GM12878 (cell line): Measurements from ENCODE around the gene GBP5. TPM values are rescaled to one million over a fixed set of nuclear protein-coding genes. Genes with fewer than 3 reads are reported as not detected.
"Not testable (repeated sequence)": the region's sequence is repeated elsewhere in the genome, so short reads cannot be mapped to it uniquely, and the experiment has no call there.

ENCODE experiments used
- ATAC-seq: fragments of 200-7000 bp; cut with Tn5 transposase; 3 replicates; pipeline ENCODE4 v1.9.1; 2020; ENCODE audit warnings: mild to moderate bottlenecking, moderate library complexity
- Bru-seq: library from RNA; stranded (reverse); fragments of 400-500 nt; gene quantifications from one replicate; lab custom pipeline; 2021; lab: Mats Ljungman, UMichigan
- BruChase-seq, 2 experiments: library from RNA; stranded (reverse); fragments of 400-500 nt; gene quantifications; one replicate each; lab custom pipeline; 2021; lab: Mats Ljungman, UMichigan
- BruUV-seq: library from RNA; stranded (reverse); fragments of 400-500 nt; replicated peaks from 2 replicates; lab custom pipeline; 2021; lab: Mats Ljungman, UMichigan
- CTCF ChIA-PET: fragments of 300-600 bp; sonication (Branson Sonifier 250); formaldehyde crosslinking; extraction: SDS; loops from one replicate; lab custom pipeline; 2021; ENCODE audit warnings: inconsistent platforms; lab: Yijun Ruan, JAX
- POLR2A ChIA-PET: fragments of 350-600 bp; formaldehyde crosslinking; extraction: SDS; loops from one replicate; lab custom pipeline; 2021; ENCODE audit warnings: inconsistent platforms; lab: Charles Lee
- RAD21 ChIA-PET: fragments of 300-600 bp; sonication (Branson Sonifier 250); formaldehyde crosslinking; loops from one replicate; lab custom pipeline; 2023; ENCODE audit warnings: antibody characterized with exemption; ENCODE audit not compliant: unreplicated experiment; lab: Charles Lee
- SMC1A ChIA-PET: fragments of 300-600 bp; sonication (Branson Sonifier 250); formaldehyde crosslinking; loops from one replicate; lab custom pipeline; 2023; ENCODE audit not compliant: unreplicated experiment, uncharacterized antibody; lab: Charles Lee
- DNase-seq: peaks from one replicate; pipeline ENCODE4 v3.0.0-alpha.2; 2011; ENCODE audit warnings: low read depth, low spot score
- FAIRE-seq: peaks from 3 replicates; lab custom pipeline; 2011; peaks lifted over from hg19 to GRCh38; lab: Jason Lieb, UNC
- H2AFZ ChIP-seq: 2 replicates; pipeline ENCODE4 v1.6.0; 2011; ENCODE audit warnings: low read depth, low read length, control low read depth; ENCODE audit not compliant: control insufficient read depth
- H3K27ac ChIP-seq: 2 replicates; pipeline ENCODE4 v1.5.1; 2011; ENCODE audit warnings: control low read depth; ENCODE audit not compliant: control insufficient read depth, insufficient read depth
- H3K27me3 ChIP-seq, 2 experiments: replicated peaks in 1 of 2; 2 replicates each; pipeline versions ENCODE4 v1.6.0 to v1.6.1; 2011; ENCODE audit warnings: low read length in 1 of 2; ENCODE audit not compliant: control insufficient read depth in 2 of 2, insufficient read depth in 2 of 2
- H3K36me3 ChIP-seq, 2 experiments: 2 replicates each; pipeline ENCODE4 v1.5.1; 2011; ENCODE audit warnings: low read length in 1 of 2; ENCODE audit not compliant: control insufficient read depth in 2 of 2, insufficient read depth in 2 of 2
- H3K4me1 ChIP-seq: 2 replicates; pipeline ENCODE4 v1.6.1; 2011; ENCODE audit warnings: mild to moderate bottlenecking, low read length, moderate library complexity, mixed read lengths; ENCODE audit not compliant: control insufficient read depth, insufficient read depth
- H3K4me2 ChIP-seq: 2 replicates; pipeline ENCODE4 v1.6.0; 2011; ENCODE audit warnings: control low read depth; ENCODE audit not compliant: control insufficient read depth, insufficient read depth
- H3K4me3 ChIP-seq: fragments of 200-600 bp; sonication (generic); 2 replicates; pipeline ENCODE4 v1.5.1; 2016
- H3K79me2 ChIP-seq: 2 replicates; pipeline ENCODE4 v1.6.0; 2011; ENCODE audit warnings: low read length; ENCODE audit not compliant: control insufficient read depth, insufficient read depth
- H3K9ac ChIP-seq: 2 replicates; pipeline ENCODE4 v1.8.0; 2011; ENCODE audit warnings: low read length, control low read depth, mixed read lengths; ENCODE audit not compliant: control insufficient read depth, insufficient read depth
- H3K9me3 ChIP-seq: replicated peaks from 3 replicates; pipeline ENCODE4 v1.5.1; 2011; ENCODE audit warnings: mild to moderate bottlenecking, low read length; ENCODE audit not compliant: control insufficient read depth, insufficient read depth
- H4K20me1 ChIP-seq: 2 replicates; pipeline ENCODE4 v1.6.0; 2011; ENCODE audit not compliant: control insufficient read depth, insufficient read depth
- ATF7 ChIP-seq: fragments of 450-650 bp; IDR thresholded peaks from 2 replicates; pipeline ENCODE4 v1.6.1; 2016; ENCODE audit warnings: low read depth, mild to moderate bottlenecking
- WGBS: methylation state at CpG from one replicate; pipeline ENCODE4 v1.1.6; 2016; ENCODE audit warnings: low lambda C conversion rate; ENCODE audit not compliant: insufficient replicate concordance, insufficient coverage; ENCODE audit errors: missing lambda C conversion rate; 5-methylcytosine and 5-hydroxymethylcytosine counted together
- in situ Hi-C: fragments of 300-500 bp; cut with MboI; formaldehyde crosslinking; loops from 9 replicates; pipeline ENCODE4 v1.14.3; 2018; ENCODE audit warnings: mixed read lengths
- intact Hi-C: fragments of 100-400 bp; cut with micrococcal nuclease; formaldehyde crosslinking; loops from one replicate; pipeline ENCODE4 v1.14.2; 2022; ENCODE audit not compliant: unreplicated experiment
- long read RNA-seq, 2 experiments: library from polyadenylated mRNA; unstranded; transcript quantifications; one replicate each; pipeline ENCODE4 v2.0.0, GENCODE V29; 2019 to 2020
- polyA minus RNA-seq, 3 experiments: library from RNA; depleted of rRNA, polyadenylated mRNA; stranded (reverse); fragments of >200 nt; gene quantifications; 2 replicates each; pipeline ENCODE4 v1.2.3, GENCODE V29; 2011
- polyA plus RNA-seq, 11 experiments: library from polyadenylated mRNA; depleted of rRNA in 4 of 11; unstranded in 6 of 11; stranded (reverse) in 5 of 11; fragments of >200 nt; fragmentation: Nextera tagmentation in 4 of 11; fragmentation: Illumina TruSeq in 1 of 11; extraction: Ambion mirVana in 4 of 11; extraction: Trizol in 1 of 11; gene quantifications; 1 replicate in 1 of 11; 2 replicates in 10 of 11; pipeline versions ENCODE4 v1.2.1 to v1.2.3, GENCODE V29; 2011 to 2016; ENCODE audit warnings: inconsistent platforms in 2 of 11, missing spikeins in 2 of 11, low read depth in 1 of 11
- total RNA-seq, 4 experiments: library from RNA; depleted of rRNA in 3 of 4; stranded (reverse); fragments of >200 nt in 3 of 4; fragmentation: Illumina TruSeq in 1 of 4; extraction: Trizol in 1 of 4; gene quantifications; 2 replicates each; pipeline versions ENCODE4 v1.2.1 to v1.2.3, GENCODE V29; 2013 to 2021

The GBP5 gene
- 2.9 and 3.5 TPM in 2 replicates for total RNA-seq (2013; cell fraction: nucleolus; rRNA removed)
- total RNA-seq (2014; rRNA removed) (0.17 and 0.60 TPM in 2 replicates), total RNA-seq (2014; rRNA removed; fragmentation: Illumina TruSeq; extraction: Trizol) (0.40 and 0.74 TPM in 2 replicates), total RNA-seq (2021) (0.44 and 0.56 TPM in 2 replicates), polyA plus RNA-seq (2011; rRNA removed) (0.50 and 0.53 TPM in 2 replicates), polyA plus RNA-seq (2014; fragmentation: Illumina TruSeq; extraction: Trizol) (0.31 and 0.78 TPM in 2 replicates), polyA plus RNA-seq (2014; fragmentation: Nextera tagmentation; extraction: Ambion mirVana) (under 1 TPM; 0.29 to 0.55 TPM), polyA plus RNA-seq (2014; rRNA removed) (0.37 and 0.72 TPM in 2 replicates), polyA plus RNA-seq (2016; fragmentation: Nextera tagmentation; extraction: Ambion mirVana) (1 to 10 TPM in 1 of 2 experiments, under 1 TPM in 1; 0.35 to 1.0 TPM), polyA minus RNA-seq (2011; rRNA and poly(A)+ RNA removed) (0.26 and 0.73 TPM in 2 replicates), Bru-seq, nascent RNA (percentile 49 among the genes with signal in this experiment), BruChase-seq, experiment 1, labeled RNA remaining after a 6-hour chase (percentile 42 among the genes with signal in this experiment), BruChase-seq, experiment 2, labeled RNA remaining after a 2-hour chase (percentile 43 among the genes with signal in this experiment)
- 1.3 TPM for polyA plus RNA-seq (2011; ENCODE audit: low read depth)
- 0.13 and 0.20 TPM in 2 replicates for polyA plus RNA-seq (2011; cell fraction: cytosol; rRNA removed)
- 0.51 TPM in 2 replicates for polyA plus RNA-seq (2011; cell fraction: nucleus; rRNA removed)
- 1.8 TPM in 2 replicates for polyA plus RNA-seq (2012)
- not detected in 2 replicates for polyA minus RNA-seq (2011; cell fraction: cytosol; rRNA and poly(A)+ RNA removed)
- polyA minus RNA-seq (2011; cell fraction: nucleus; rRNA and poly(A)+ RNA removed), result 0.19 and 0.36 TPM in 2 replicates
- long read RNA-seq, experiment 1, partial matches to known transcripts, result 0 of 1 reads
- long read RNA-seq, experiment 1, other reads (novel, unspliced or antisense), result 1 of 1 reads
- long read RNA-seq, experiment 2, partial matches to known transcripts, result 1 of 6 reads
- long read RNA-seq, experiment 2, other reads (novel, unspliced or antisense), result 5 of 6 reads

- H3K27me3 ChIP-seq, H3K27ac ChIP-seq, H4K20me1 ChIP-seq, H3K9ac ChIP-seq, DNase-seq, H2AFZ ChIP-seq, in situ Hi-C loops, H3K79me2 ChIP-seq, H3K9me3 ChIP-seq, H3K36me3 ChIP-seq, POLR2A ChIA-PET, intact Hi-C loops, FAIRE-seq, H3K4me1 ChIP-seq: not testable (repeated sequence)
- Histone ChIP-seq H3K4me3 (peak within 1 kb of the TSS; percentile 39; the same call in 1 of the 2 replicates), H3K4me2 (peak within 1 kb of the TSS; percentile 31)
- ChIA-PET CTCF (interaction anchor here (0.6 to 2.3 kb wide), 6 partner anchors 14 to 271 kb away, joined by 3 to 9 read pairs (median 4); no protein-coding TSS in a partner anchor), RAD21 (interaction anchor here (0.6 to 5.5 kb wide), 2 partner anchors 98 to 187 kb away, joined by 3 to 31 read pairs; no protein-coding TSS in a partner anchor), SMC1A (interaction anchor here (1.0 to 2.6 kb wide), 6 partner anchors 12 to 187 kb away, joined by 3 to 8 read pairs (median 4); partner anchors contain the start of gene GBP6)
- TF ChIP-seq ATF7, result peak; percentile 12; the same call in 1 of the 2 replicates
- BruUV-seq, result TSS peak; percentile 81
- peak; percentile 77 for ATAC-seq
- 71% methylated on average over 16 of the region's 16 CpGs for WGBS
These were observed at the start of gene GBP5 for GRCh38 chr1:89272269-89273041. GBP5 (minus strand) TSS chr1:89272860; CDS start chr1:89269555, 3,305 bp downstream.
